Hematopoietic multipotent progenitor cell treated with erythropoietin and hydrocortisone succinate and interleukin-3 and kit ligand, for 8 days (in vitro differentiated cells): ENCODE measurements around the gene RBM25.

ENCODE experiments used
- DNase-seq: peaks from one replicate; pipeline ENCODE4 v3.0.0-alpha.2; 2015

Gene RBM25

DNA sequence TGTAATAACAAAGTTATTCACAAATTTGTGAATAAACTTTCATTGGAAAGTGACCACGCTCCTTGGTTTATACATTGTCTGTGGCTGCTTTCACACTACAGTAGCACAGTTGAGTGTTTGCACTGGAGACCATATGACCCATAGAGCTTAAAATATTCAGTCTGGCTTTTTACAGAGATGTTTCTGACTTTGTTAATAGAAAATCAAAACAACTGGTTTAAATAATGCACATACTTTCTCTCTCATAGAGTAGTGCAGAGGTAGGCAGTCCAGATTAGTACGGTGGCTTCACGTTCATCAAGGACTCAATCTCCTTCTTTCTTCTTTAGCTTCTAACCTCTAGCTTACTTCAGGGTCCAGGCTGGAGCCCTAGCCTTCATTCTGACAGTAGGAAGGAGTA lies 114.2 kb downstream of the RBM25 start:
- DNase-seq = no peak

DNA sequence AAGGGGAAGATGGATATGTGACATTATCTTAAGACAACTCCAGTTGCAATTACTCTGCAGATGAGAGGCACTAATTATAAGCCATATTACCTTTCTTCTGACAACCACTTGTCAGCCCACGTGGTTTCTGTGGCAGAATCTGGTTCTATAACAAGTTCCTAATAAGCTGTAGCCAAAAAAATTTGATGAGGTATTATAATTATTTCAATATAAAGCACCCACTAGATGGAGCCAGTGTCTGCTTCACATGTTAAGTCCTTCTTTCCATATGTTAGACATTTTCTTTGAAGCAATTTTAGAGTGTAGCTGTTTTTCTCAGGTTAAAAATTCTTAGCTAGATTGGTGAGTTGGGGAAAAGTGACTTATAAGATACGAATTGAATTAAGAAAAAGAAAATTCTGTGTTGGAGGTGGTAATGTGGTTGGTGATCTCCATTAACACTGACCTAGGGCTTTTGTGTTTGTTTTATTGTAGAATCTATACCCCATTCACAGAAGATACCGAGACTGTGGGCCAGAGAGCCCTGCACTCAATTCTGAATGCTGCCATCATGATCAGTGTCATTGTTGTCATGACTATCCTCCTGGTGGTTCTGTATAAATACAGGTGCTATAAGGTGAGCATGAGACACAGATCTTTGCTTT lies 114.9 kb downstream of the RBM25 start:
- DNase-seq = peak; percentile 74
